Smooth muscle cell (in vitro differentiated cells): ENCODE data around the gene MTURN. TPM values are rescaled to one million over a fixed set of nuclear protein-coding genes. Genes with fewer than 3 reads are reported as not detected.

Source experiments
- DNase-seq: peaks from one replicate; lab custom pipeline; 2025; ENCODE audit not compliant: unreplicated experiment; lab: John Stamatoyannopoulos, UW
- H2AFZ ChIP-seq: fragments of 200-600 bp; sonication (generic); 2 replicates; pipeline ENCODE4 v1.6.0; 2016; ENCODE audit warnings: antibody characterized with exemption, low read depth, mild to moderate bottlenecking
- H3F3A ChIP-seq: fragments of 200-600 bp; sonication (generic); 2 replicates; pipeline ENCODE4 v1.6.0; 2017; ENCODE audit warnings: antibody characterized with exemption, low read depth
- H3K27ac ChIP-seq: fragments of 200-600 bp; sonication (generic); 2 replicates; pipeline ENCODE4 v1.5.1; 2016; ENCODE audit warnings: low read depth, mild to moderate bottlenecking
- H3K27me3 ChIP-seq: fragments of 200-600 bp; sonication (generic); 2 replicates; pipeline ENCODE4 v1.6.1; 2016; ENCODE audit warnings: low read depth, mild to moderate bottlenecking
- H3K36me3 ChIP-seq: fragments of 200-600 bp; sonication (generic); 2 replicates; pipeline ENCODE4 v1.5.1; 2016; ENCODE audit warnings: low read depth
- H3K4me1 ChIP-seq: fragments of 200-600 bp; sonication (generic); 2 replicates; pipeline ENCODE4 v1.5.1; 2016; ENCODE audit warnings: low read depth
- H3K4me2 ChIP-seq: fragments of 200-600 bp; sonication (generic); 2 replicates; pipeline ENCODE4 v1.6.0; 2016; ENCODE audit warnings: mild to moderate bottlenecking
- H3K4me3 ChIP-seq: fragments of 200-600 bp; sonication (generic); 2 replicates; pipeline ENCODE4 v1.5.1; 2016; ENCODE audit warnings: mild to moderate bottlenecking
- H3K79me2 ChIP-seq: fragments of 200-600 bp; sonication (generic); 2 replicates; pipeline ENCODE4 v1.6.0; 2016; ENCODE audit warnings: low read depth, mild to moderate bottlenecking
- H3K9ac ChIP-seq: fragments of 200-600 bp; sonication (generic); 2 replicates; pipeline ENCODE4 v1.6.0; 2016; ENCODE audit warnings: low read depth
- H3K9me3 ChIP-seq: fragments of 200-600 bp; sonication (generic); replicated peaks from 2 replicates; pipeline ENCODE4 v1.5.1; 2016; ENCODE audit warnings: low read depth
- H4K20me1 ChIP-seq: fragments of 200-600 bp; sonication (generic); 2 replicates; pipeline ENCODE4 v1.6.0; 2016; ENCODE audit warnings: low read depth
- CTCF ChIP-seq: fragments of 200-600 bp; sonication (generic); IDR thresholded peaks from 2 replicates; pipeline ENCODE4 v1.5.1; 2017; ENCODE audit warnings: borderline replicate concordance, mild to moderate bottlenecking, antibody characterized with exemption; ENCODE audit not compliant: insufficient read depth, poor library complexity, severe bottlenecking
- WGBS: methylation state at CpG from one replicate; pipeline ENCODE4 v1.1.7; 2016; ENCODE audit warnings: low lambda C conversion rate; 5-methylcytosine and 5-hydroxymethylcytosine counted together
- polyA plus RNA-seq: library from polyadenylated mRNA; unstranded; fragments of >200 nt; fragmentation: Nextera tagmentation; extraction: Ambion mirVana; gene quantifications from 2 replicates; pipeline ENCODE4 v1.2.1, GENCODE V29; 2016
- total RNA-seq: library from RNA; depleted of rRNA; stranded (reverse); fragments of >200 nt; gene quantifications from 2 replicates; pipeline ENCODE4 v1.2.3, GENCODE V29; 2014

MTURN gene
- total and polyA plus RNA-seq, 2 experiments from 2014 or later = 3.1 to 3.9 TPM

GRCh38 chr7:30163231-30163894 is 28.6 kb downstream of the MTURN start:
- TF ChIP-seq CTCF = no peak
- Histone ChIP-seq H3K79me2 (no peaks in the 10 kb centered on the region), H3F3A (no peaks in the 10 kb centered on the region), H3K4me1 (peaks cover 28% of the 10 kb centered on the region), H3K27ac (peak overlapping the region; percentile 48), H3K27me3 (peaks cover 5% of the 10 kb centered on the region), H2AFZ (no peak overlapping the region), H3K4me2 (peak overlapping the region; percentile 66), H3K9me3 (no peaks in the 10 kb centered on the region), H3K36me3 (no peaks in the 10 kb centered on the region), H4K20me1 (no peaks in the 10 kb centered on the region), H3K9ac (no peak overlapping the region), H3K4me3 (no peak overlapping the region)
- 75% methylated on average over 13 of the region's 13 CpGs for WGBS
- no peak for DNase-seq

DNA sequence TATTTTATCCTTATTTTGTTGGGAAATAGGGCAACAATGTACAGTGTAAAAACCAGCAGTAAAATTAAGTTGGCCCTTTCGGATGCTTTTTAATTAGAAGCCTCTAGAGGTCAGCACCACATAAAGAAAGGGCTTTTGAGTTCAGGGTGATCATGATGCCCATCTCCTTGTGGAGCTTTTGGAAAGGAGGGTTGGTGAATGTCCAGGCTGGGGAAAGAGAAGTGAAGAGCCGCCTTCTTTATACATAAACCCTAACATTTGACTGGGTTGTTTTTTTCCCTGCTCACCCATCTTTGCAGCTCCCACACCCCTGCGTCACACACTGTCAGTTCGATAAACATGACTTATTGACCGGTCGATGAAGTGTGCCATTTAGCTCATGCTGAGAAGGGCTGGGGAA is 29.8 kb downstream of the MTURN start:
- H3K9ac ChIP-seq = no peak overlapping the region
- no peak overlapping the region for H3K27ac ChIP-seq
- no peaks in the 10 kb centered on the region for H3F3A ChIP-seq
- no peaks in the 10 kb centered on the region for H3K9me3 ChIP-seq
- peak; percentile 55 for TF ChIP-seq CTCF
- H3K4me1 ChIP-seq = peaks cover 34% of the 10 kb centered on the region
- no peaks in the 10 kb centered on the region for H4K20me1 ChIP-seq
- no peaks in the 10 kb centered on the region for H3K79me2 ChIP-seq
- no peak overlapping the region for H2AFZ ChIP-seq
- no peaks in the 10 kb centered on the region for H3K36me3 ChIP-seq
- H3K27me3 ChIP-seq = peaks cover 5% of the 10 kb centered on the region
- WGBS = 75% methylated on average over 6 of the region's 6 CpGs
- no peak for DNase-seq
- no peak overlapping the region for H3K4me3 ChIP-seq
- H3K4me2 ChIP-seq = no peak overlapping the region

DNA sequence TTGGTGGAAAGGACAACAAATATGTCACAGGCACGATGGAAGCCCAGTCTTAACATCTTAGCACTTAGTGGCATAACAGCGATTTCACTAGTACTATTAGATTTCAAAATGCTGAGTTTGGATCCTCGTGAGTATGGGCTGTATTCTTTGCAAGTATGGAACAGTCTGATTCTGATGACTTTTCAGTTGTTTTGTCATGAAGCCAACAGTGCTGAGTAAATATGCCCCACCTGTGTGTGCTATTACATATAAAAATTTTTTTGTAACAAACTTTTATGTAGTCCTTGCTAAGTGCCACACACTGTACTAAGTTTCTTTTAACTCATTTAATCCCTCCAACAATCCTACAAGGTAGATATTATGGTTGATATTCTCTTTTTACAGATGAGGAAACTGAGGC is 30.8 kb downstream of the MTURN start:
- H3K9me3 ChIP-seq = no peaks in the 10 kb centered on the region
- no peaks in the 10 kb centered on the region for H3K79me2 ChIP-seq
- no peak for TF ChIP-seq CTCF
- peaks cover 34% of the 10 kb centered on the region for H3K4me1 ChIP-seq
- DNase-seq = no peak
- no peak overlapping the region for H3K9ac ChIP-seq
- no peaks in the 10 kb centered on the region for H3F3A ChIP-seq
- H3K4me2 ChIP-seq = no peak overlapping the region
- H3K36me3 ChIP-seq = no peaks in the 10 kb centered on the region
- no peak overlapping the region for H2AFZ ChIP-seq
- no peaks in the 10 kb centered on the region for H4K20me1 ChIP-seq
- WGBS = 90% methylated on average over 3 of the region's 3 CpGs
- peak overlapping the region; percentile 75 for H3K27ac ChIP-seq
- no peak overlapping the region for H3K4me3 ChIP-seq
- H3K27me3 ChIP-seq = peaks cover 5% of the 10 kb centered on the region
